Neural cell (in vitro differentiated cells): ENCODE results near the gene C2orf68.

Experiments used
- POLR2AphosphoS5 ChIP-seq: IDR thresholded peaks from 2 replicates; pipeline ENCODE4 v1.6.1; 2012
- TF ChIP-seq, protein P1 (sequence below): fragments of 450-650 bp; IDR thresholded peaks from 2 replicates; pipeline ENCODE4 v1.5.1; 2014; ENCODE audit warnings: antibody characterized with exemption, mild to moderate bottlenecking, moderate library complexity; ENCODE audit not compliant: poor library complexity, severe bottlenecking

DNA sequence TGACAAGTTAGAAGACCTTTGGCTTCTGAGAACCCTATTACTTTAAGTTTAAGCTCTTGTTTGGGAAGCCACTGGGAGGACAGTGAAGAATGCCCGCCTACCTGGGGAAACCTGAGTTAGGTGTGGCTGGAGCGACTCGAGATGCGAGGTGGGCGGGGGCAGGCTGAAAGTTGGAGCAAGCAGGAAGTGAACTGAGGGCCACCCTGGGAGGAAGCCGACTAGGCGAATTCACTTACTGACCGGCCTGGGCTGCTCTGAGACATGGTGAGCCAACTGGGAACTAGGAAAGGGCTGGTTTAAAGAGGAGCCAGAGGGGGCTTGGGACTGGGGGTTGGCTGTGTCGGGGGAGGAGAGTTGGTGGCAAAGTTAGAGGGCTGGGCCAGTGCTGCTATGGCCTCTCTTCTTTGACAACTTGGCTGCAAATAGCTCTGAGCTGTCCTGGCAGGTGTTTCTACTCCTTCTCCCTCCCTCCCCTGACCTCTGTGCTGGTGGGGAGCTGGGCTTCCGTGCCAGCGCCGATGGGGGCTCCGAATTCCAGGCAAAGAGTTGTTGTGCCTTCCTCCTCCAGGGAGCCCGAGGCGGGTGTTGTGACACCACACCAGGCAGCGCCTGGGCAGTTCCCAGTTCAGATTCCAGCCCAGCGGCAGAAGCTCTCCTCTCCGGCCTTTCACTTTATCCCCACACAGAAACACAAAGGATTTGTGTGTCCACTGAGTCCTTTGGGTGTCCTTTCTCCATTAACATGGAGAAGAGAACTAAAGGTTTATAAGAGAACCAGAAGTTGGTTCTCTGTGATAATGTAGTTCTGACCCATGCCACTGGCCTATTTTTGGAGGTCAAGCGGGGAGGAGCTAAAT, 34.3 kb downstream of the C2orf68 start, which contains the start of gene VAMP8:
- TF ChIP-seq, protein P1, sequence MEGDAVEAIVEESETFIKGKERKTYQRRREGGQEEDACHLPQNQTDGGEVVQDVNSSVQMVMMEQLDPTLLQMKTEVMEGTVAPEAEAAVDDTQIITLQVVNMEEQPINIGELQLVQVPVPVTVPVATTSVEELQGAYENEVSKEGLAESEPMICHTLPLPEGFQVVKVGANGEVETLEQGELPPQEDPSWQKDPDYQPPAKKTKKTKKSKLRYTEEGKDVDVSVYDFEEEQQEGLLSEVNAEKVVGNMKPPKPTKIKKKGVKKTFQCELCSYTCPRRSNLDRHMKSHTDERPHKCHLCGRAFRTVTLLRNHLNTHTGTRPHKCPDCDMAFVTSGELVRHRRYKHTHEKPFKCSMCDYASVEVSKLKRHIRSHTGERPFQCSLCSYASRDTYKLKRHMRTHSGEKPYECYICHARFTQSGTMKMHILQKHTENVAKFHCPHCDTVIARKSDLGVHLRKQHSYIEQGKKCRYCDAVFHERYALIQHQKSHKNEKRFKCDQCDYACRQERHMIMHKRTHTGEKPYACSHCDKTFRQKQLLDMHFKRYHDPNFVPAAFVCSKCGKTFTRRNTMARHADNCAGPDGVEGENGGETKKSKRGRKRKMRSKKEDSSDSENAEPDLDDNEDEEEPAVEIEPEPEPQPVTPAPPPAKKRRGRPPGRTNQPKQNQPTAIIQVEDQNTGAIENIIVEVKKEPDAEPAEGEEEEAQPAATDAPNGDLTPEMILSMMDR, result no peak
- no peak for TF ChIP-seq POLR2AphosphoS5
